Limb (tissue), 2 donors: ENCODE data around the gene RHPN2.
"Not testable (repeated sequence)": the region's sequence is repeated elsewhere in the genome, so short reads cannot be mapped to it uniquely, and the experiment has no call there.

Experiments
- DNase-seq, 2 donors: peaks; one replicate each; pipeline ENCODE4 v3.0.0-alpha.2; 2016; ENCODE audit errors: extremely low spot score in 2 of 2

The RHPN2 gene

GRCh38 chr19:33032218-33032781 is 32.4 kb downstream of the RHPN2 start:
- DNase-seq, result no peak

GRCh38 chr19:33029746-33030303 is 34.9 kb downstream of the RHPN2 start:
- no peak for DNase-seq

GRCh38 chr19:33026602-33027001 is 38.1 kb downstream of the RHPN2 start:
- not testable (repeated sequence) for DNase-seq

- DNase-seq, result not testable (repeated sequence)
Observed at GRCh38 chr19:33025468-33026238, 39.0 kb downstream of the RHPN2 start.

- no peak for DNase-seq
Observed at GRCh38 chr19:33024398-33024797, 40.3 kb downstream of the RHPN2 start.

GRCh38 chr19:33022472-33023116 is 42.1 kb downstream of the RHPN2 start:
- DNase-seq, result no peak

- not testable (repeated sequence) for DNase-seq
Observed at GRCh38 chr19:33010891-33011290, 53.8 kb downstream of the RHPN2 start.

- DNase-seq, result no peak
Observed at GRCh38 chr19:33008738-33009137, 56.0 kb downstream of the RHPN2 start.

- DNase-seq, result no peak
Observed at GRCh38 chr19:33005440-33005839, 59.2 kb downstream of the RHPN2 start.

- not testable (repeated sequence) for DNase-seq
Observed at GRCh38 chr19:33003424-33004024, 61.2 kb downstream of the RHPN2 start.

- not testable (repeated sequence) for DNase-seq
Observed at GRCh38 chr19:33002126-33002865, 62.4 kb downstream of the RHPN2 start.

- no peak for DNase-seq
Observed at GRCh38 chr19:33000910-33001309, 63.8 kb downstream of the RHPN2 start.

GRCh38 chr19:33000510-33000909 is 64.2 kb downstream of the RHPN2 start:
- no peak for DNase-seq

GRCh38 chr19:32998722-32999121 is 66.0 kb downstream of the RHPN2 start:
- no peak for DNase-seq

- DNase-seq, result no peak
Observed at GRCh38 chr19:32997716-32998355, 66.9 kb downstream of the RHPN2 start.

- DNase-seq, result not testable (repeated sequence)
Observed at GRCh38 chr19:32997061-32997464, 67.6 kb downstream of the RHPN2 start.

- DNase-seq, result not testable (repeated sequence)
Observed at GRCh38 chr19:32995966-32996365, 68.7 kb downstream of the RHPN2 start.

- DNase-seq, result no peak
Observed at GRCh38 chr19:32988724-32989123, 76.0 kb downstream of the RHPN2 start.

GRCh38 chr19:32988254-32988653 is 76.4 kb downstream of the RHPN2 start:
- DNase-seq, result not testable (repeated sequence)

GRCh38 chr19:32982488-32982887 is 82.2 kb downstream of the RHPN2 start:
- DNase-seq, result not testable (repeated sequence)

GRCh38 chr19:32979807-32980206 is 84.9 kb downstream of the RHPN2 start:
- not testable (repeated sequence) for DNase-seq
